Measurements from ENCODE around the gene BACE2.

The BACE2 gene

GRCh38 chr21:41211060-41211805, 43.3 kb downstream of the BACE2 start:
- no peaks in the 10 kb centered on the region for H3K9me3 Mint-ChIP-seq
- H3K27me3 Mint-ChIP-seq (ENCODE audit: low read depth) = no peaks in the 10 kb centered on the region
- no peak overlapping the region for H3K27ac Mint-ChIP-seq
- TF ChIP-seq, protein P1, sequence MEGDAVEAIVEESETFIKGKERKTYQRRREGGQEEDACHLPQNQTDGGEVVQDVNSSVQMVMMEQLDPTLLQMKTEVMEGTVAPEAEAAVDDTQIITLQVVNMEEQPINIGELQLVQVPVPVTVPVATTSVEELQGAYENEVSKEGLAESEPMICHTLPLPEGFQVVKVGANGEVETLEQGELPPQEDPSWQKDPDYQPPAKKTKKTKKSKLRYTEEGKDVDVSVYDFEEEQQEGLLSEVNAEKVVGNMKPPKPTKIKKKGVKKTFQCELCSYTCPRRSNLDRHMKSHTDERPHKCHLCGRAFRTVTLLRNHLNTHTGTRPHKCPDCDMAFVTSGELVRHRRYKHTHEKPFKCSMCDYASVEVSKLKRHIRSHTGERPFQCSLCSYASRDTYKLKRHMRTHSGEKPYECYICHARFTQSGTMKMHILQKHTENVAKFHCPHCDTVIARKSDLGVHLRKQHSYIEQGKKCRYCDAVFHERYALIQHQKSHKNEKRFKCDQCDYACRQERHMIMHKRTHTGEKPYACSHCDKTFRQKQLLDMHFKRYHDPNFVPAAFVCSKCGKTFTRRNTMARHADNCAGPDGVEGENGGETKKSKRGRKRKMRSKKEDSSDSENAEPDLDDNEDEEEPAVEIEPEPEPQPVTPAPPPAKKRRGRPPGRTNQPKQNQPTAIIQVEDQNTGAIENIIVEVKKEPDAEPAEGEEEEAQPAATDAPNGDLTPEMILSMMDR (IDR thresholded peaks at IDR 0.05; ENCODE audit: unreplicated experiment in 3 of 3) = no peak
- no peaks in the 10 kb centered on the region for H3K36me3 Mint-ChIP-seq (ENCODE audit: low read depth)
- H3K4me3 Mint-ChIP-seq = no peak overlapping the region
- H3K4me1 Mint-ChIP-seq = peaks cover 48% of the 10 kb centered on the region

- peak overlapping the region in 1 of 3 experiments; percentile 2 for H3K4me3 Mint-ChIP-seq
- H3K4me1 Mint-ChIP-seq = peaks cover 51% of the 10 kb centered on the region
- H3K27ac Mint-ChIP-seq = peak overlapping the region; percentile 48 to 80 (median 62)
- no peaks in the 10 kb centered on the region for H3K9me3 Mint-ChIP-seq
- TF ChIP-seq, protein P1 (IDR thresholded peaks at IDR 0.05; ENCODE audit: unreplicated experiment in 3 of 3) = no peak
- no peaks in the 10 kb centered on the region for H3K36me3 Mint-ChIP-seq (ENCODE audit: low read depth)
- no peaks in the 10 kb centered on the region for H3K27me3 Mint-ChIP-seq (ENCODE audit: low read depth)
Observed at GRCh38 chr21:41213021-41213420, 45.1 kb downstream of the BACE2 start.

GRCh38 chr21:41215856-41216408, 48.0 kb downstream of the BACE2 start:
- H3K27ac Mint-ChIP-seq = no peak overlapping the region
- H3K36me3 Mint-ChIP-seq (ENCODE audit: low read depth) = no peaks in the 10 kb centered on the region
- H3K4me1 Mint-ChIP-seq = peaks cover 44% of the 10 kb centered on the region
- H3K4me3 Mint-ChIP-seq = no peak overlapping the region
- H3K27me3 Mint-ChIP-seq (ENCODE audit: low read depth) = no peaks in the 10 kb centered on the region
- no peaks in the 10 kb centered on the region for H3K9me3 Mint-ChIP-seq
- TF ChIP-seq, protein P1 (IDR thresholded peaks at IDR 0.05; ENCODE audit: unreplicated experiment in 3 of 3) = no peak

- Mint-ChIP-seq H3K4me3 (no peak overlapping the region), H3K9me3 (no peaks in the 10 kb centered on the region), H3K27me3 (ENCODE audit: low read depth) (no peaks in the 10 kb centered on the region), H3K36me3 (ENCODE audit: low read depth) (no peaks in the 10 kb centered on the region), H3K4me1 (peaks cover 39% of the 10 kb centered on the region), H3K27ac (no peak overlapping the region)
- TF ChIP-seq, protein P1 (IDR thresholded peaks at IDR 0.05; ENCODE audit: unreplicated experiment in 3 of 3) = no peak
Observed at GRCh38 chr21:41216486-41216885, 48.5 kb downstream of the BACE2 start.

GRCh38 chr21:41217671-41218385, 49.9 kb downstream of the BACE2 start:
- H3K4me3 Mint-ChIP-seq = peak overlapping the region in 1 of 3 experiments; percentile 20
- H3K27me3 Mint-ChIP-seq (ENCODE audit: low read depth) = no peaks in the 10 kb centered on the region
- TF ChIP-seq, protein P1 (IDR thresholded peaks at IDR 0.05; ENCODE audit: unreplicated experiment in 3 of 3) = no peak

More at GRCh38 chr21:41217671-41218385, 49.9 kb downstream of the BACE2 start:
- H3K9me3 Mint-ChIP-seq = no peaks in the 10 kb centered on the region
- peak overlapping the region in 2 of 3 experiments; percentile 33 to 62 for H3K27ac Mint-ChIP-seq
- no peaks in the 10 kb centered on the region for H3K36me3 Mint-ChIP-seq (ENCODE audit: low read depth)
- peaks cover 30% of the 10 kb centered on the region for H3K4me1 Mint-ChIP-seq
